OCI-LY7 (cell line): ENCODE data around the gene LEAP2.

Source experiments
- CTCF ChIP-seq: fragments of 200-600 bp; sonication (generic); conservative IDR thresholded peaks from 2 replicates; pipeline ENCODE4 v1.5.1; 2014; ENCODE audit warnings: mild to moderate bottlenecking, antibody characterized with exemption, low read length, moderate library complexity, mixed read lengths
- EZH2phosphoT487 ChIP-seq: fragments of 200-600 bp; sonication (generic); IDR thresholded peaks from 2 replicates; pipeline ENCODE4 v1.6.1; 2018; ENCODE audit warnings: low read depth, borderline replicate concordance, mild to moderate bottlenecking, mixed run types, antibody characterized with exemption, low read length, moderate library complexity, mixed read lengths

- no peak for TF ChIP-seq CTCF
- no peak for TF ChIP-seq EZH2phosphoT487
Measured at GRCh38 chr5:132859889-132860437, 13.5 kb upstream of the LEAP2 start.
